ENCODE measurements around the gene NARF. TPM values are rescaled to one million over a fixed set of nuclear protein-coding genes. Genes with fewer than 3 reads are reported as not detected.

Gene NARF
- total and polyA plus RNA-seq, 2 of the 8 experiments (the other 6 are each of a cell fraction or from before 2014, with no cell fraction given), result 97.4 to 131 TPM

DNA sequence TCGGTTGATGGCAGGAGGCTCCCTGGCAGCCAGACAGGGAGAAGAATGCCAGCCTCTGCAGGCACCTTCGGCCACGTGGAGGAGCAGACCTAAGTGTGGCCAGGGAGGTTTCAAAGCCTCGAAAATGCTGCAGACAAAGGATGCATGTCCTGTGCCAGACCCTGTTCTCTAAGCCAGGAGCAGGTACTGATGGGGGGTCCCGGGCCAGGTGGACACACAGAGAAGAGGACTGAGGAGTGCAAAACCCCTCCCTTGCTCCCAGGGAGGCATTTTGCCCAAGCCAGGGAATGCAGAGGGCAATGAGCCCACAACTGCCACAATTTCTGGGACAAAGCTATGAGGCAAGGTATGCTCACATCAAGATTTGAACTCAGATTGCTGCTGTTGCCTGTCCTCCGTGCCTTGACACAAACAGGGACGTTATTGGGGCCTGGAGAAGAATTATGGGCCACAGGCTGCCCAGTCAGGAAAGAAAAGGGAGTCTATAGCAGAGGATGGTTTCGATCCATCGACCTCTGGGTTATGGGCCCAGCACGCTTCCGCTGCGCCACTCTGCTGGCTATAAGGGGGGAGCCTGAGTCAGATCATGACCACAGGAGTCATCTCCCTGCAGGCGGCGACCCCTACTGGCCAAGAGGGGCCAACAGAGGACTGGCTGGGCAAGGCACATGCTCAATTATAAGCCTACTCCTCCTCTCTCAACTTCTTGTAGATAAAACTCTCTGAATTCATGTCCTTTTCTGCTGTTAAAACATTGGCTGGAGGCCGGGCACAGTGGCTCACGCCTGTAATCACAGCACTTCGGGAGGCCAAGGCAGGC is 35.9 kb downstream of the NARF start (continued):
- TF ChIP-seq CBX8 (IDR thresholded peaks at IDR 0.05; ENCODE audit: borderline replicate concordance, low read depth, low read length) (no peak), HDAC2 (IDR thresholded peaks at IDR 0.05; ENCODE audit: borderline replicate concordance in 1 of 2, low read depth in 2 of 2, low read length in 2 of 2) (no peak), BRCA1 (IDR thresholded peaks at IDR 0.05; ENCODE audit: low read depth, low read length) (no peak), NRF1 (IDR thresholded peaks at IDR 0.05; ENCODE audit: low read depth, low read length) (peak; percentile 42; the same call in 1 of the 2 replicates), TBP (IDR thresholded peaks at IDR 0.05; ENCODE audit: low read depth, low read length) (peak; percentile 100), GTF2F1 (IDR thresholded peaks at IDR 0.05; ENCODE audit: borderline replicate concordance, low read depth, low read length) (no peak), FOSL1 (IDR thresholded peaks at IDR 0.05; ENCODE audit: insufficient read depth, low read depth, low read length) (no peak), NANOG (IDR thresholded peaks at IDR 0.05; ENCODE audit: insufficient read depth, low read depth, low read length, poor library complexity, severe bottlenecking) (peak; percentile 19), TAF7 (optimal IDR thresholded peaks at IDR 0.05; ENCODE audit: borderline replicate concordance, low read depth, low read length) (peak; percentile 47), CHD1 (IDR thresholded peaks at IDR 0.05; ENCODE audit: low read depth, low read length) (no peak), EZH2 (IDR thresholded peaks at IDR 0.05; ENCODE audit: low read depth, low read length, severe bottlenecking) (no peak), ASH2L (IDR thresholded peaks at IDR 0.05; ENCODE audit: low read length) (no peak), RBBP5 (IDR thresholded peaks at IDR 0.05; ENCODE audit: borderline replicate concordance, low read depth, low read length) (0 out of 2 replicates have a peak, but pooled peaks have one; percentile 44), CEBPB (IDR thresholded peaks at IDR 0.05; ENCODE audit: low read depth, low read length) (peak; percentile 43; the same call in 1 of the 2 replicates), SIRT6 (IDR thresholded peaks at IDR 0.05; ENCODE audit: low read length) (no peak), RNF2 (IDR thresholded peaks at IDR 0.05; ENCODE audit: borderline replicate concordance, low read depth, low read length, missing control alignments, poor library complexity, severe bottlenecking) (no peak), CTBP2 (IDR thresholded peaks at IDR 0.05; ENCODE audit: borderline replicate concordance, insufficient read depth, insufficient read length, low read length) (no peak), ZNF274 (IDR thresholded peaks at IDR 0.05; ENCODE audit: borderline replicate concordance, extremely low read depth, low read length) (no peak), JUN (IDR thresholded peaks at IDR 0.05; ENCODE audit: low read depth, low read length) (no peak), SP2 (IDR thresholded peaks at IDR 0.05; ENCODE audit: low read length) (no peak)
- TF ChIP-seq, protein P1, sequence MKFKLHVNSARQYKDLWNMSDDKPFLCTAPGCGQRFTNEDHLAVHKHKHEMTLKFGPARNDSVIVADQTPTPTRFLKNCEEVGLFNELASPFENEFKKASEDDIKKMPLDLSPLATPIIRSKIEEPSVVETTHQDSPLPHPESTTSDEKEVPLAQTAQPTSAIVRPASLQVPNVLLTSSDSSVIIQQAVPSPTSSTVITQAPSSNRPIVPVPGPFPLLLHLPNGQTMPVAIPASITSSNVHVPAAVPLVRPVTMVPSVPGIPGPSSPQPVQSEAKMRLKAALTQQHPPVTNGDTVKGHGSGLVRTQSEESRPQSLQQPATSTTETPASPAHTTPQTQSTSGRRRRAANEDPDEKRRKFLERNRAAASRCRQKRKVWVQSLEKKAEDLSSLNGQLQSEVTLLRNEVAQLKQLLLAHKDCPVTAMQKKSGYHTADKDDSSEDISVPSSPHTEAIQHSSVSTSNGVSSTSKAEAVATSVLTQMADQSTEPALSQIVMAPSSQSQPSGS (IDR thresholded peaks at IDR 0.05; ENCODE audit: low read length), result peak; percentile 61; the same call in 1 of the 2 replicates
